Measurements from ENCODE around the gene REC8. TPM values are rescaled to one million over a fixed set of nuclear protein-coding genes. Genes with fewer than 3 reads are reported as not detected.
"Not testable (repeated sequence)": the region's sequence is repeated elsewhere in the genome, so short reads cannot be mapped to it uniquely, and the experiment has no call there.

The REC8 gene
- total RNA-seq, 2 experiments from 2014 or later, result 27.5 to 31.3 TPM

GRCh38 chr14:24203249-24203886, 31.5 kb downstream of the REC8 start:
- ChIA-PET POLR2A (interaction anchor here (1.3 kb wide), 2 partner anchors 9 to 10 kb away, joined by 3 read pairs; partner anchors contain the start of gene CHMP4A), CTCF (interaction anchor here (0.9 kb wide), 1 partner anchor 68 kb away, joined by 3 read pairs; the partner anchor contains the start of gene RABGGTA)

DNA sequence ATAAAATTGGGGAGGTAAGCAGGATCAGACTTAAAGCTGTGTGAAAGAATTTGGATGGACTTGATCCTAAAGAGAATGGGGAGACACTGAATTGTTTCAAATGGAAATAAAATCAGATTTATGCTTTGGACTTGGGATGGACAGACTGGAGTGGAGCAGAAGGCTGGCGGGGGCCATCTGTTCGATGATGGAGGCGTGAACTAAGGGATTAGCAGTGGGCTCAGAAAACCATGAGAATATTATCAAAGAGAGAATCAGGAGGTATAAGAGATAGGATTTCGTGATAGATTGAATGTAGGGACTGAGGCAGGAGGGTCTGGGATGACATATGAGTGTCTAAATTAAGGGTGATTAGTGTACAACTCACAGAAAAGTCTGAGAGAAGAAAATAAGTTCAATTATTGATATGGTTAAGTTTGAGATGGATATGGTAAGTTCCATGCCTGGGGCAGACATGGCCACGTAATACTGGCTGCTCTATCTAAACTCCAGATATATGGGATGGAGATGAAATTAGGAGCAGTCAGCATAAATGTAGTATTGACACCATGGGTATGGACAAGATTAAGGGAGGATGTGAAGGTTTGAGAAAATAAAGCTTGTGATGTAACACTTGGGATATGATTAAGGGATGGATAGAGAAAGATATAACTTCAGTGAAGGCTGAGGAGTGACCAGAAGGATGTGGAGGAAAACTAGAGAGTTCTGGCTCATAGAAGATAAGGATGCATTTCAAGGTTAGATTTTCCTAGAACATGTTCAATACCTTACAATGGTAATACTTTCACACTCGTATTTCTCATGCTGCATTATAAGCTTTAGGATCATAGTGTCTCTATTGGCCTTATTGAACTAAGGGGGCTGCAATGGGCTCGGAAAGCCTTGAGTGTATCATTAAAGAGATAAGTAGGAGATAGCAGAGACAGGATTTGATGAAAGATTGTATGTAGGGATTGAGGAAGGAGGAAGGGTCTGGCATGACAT, 32.6 kb downstream of the REC8 start:
- CTCF ChIA-PET, result no interaction called here
- POLR2A ChIA-PET, result interaction anchor here (2.1 kb wide), 1 partner anchor 9 kb away, joined by 8 read pairs; the partner anchor contains the start of gene TM9SF1

DNA sequence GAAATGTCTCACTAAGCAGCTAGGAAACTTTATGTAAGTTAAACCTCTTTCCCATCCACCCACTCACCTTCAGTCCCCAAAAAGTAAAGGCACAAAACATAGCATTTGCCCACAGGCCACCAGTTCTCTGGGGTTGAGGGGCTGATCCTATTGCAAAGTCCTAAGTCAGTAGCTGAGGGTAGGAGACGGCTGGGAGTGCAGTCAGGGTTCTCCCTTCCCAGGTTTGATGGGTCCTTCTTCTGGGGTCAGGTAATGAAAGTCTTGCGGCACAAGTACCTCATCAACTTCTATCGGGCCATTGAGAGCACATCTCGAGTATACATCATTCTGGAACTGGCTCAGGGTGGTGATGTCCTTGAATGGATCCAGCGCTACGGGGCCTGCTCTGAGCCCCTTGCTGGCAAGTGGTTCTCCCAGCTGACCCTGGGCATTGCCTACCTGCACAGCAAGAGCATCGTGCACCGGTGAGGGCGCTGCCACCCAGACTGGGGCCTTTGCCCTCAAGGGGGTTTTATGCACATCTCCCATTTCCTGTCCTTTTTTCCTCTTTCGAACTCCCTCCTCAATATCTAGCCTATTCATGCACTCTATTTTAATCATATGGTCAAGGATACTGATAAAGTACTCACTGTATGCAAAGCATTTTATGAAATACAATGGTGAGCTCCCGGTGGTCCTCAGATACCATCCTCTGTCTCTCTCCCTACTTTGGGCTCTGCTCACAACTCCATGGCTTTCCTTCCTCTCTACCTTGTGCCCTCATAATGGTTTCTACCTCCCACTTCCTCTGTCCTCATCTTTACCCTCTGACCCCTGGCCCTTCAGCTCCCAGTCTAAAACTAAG, 34.6 kb downstream of the REC8 start:
- ChIA-PET CTCF (interaction anchor here (0.5 to 1.7 kb wide), 4 partner anchors 9 to 101 kb away, joined by 3 to 5 read pairs (median 4); partner anchors contain the start of genes CIDEB and MDP1), POLR2A (interaction anchor here (0.5 to 2.1 kb wide), 4 partner anchors 8 to 24 kb away, joined by 3 to 8 read pairs (median 6); partner anchors contain the start of gene TM9SF1)

- POLR2A ChIA-PET, result interaction anchor here (0.9 to 1.0 kb wide), 2 partner anchors 12 to 25 kb away, joined by 3 read pairs; partner anchors contain the start of gene TM9SF1
- CTCF ChIA-PET, result interaction anchor here (0.5 to 1.6 kb wide), 3 partner anchors 9 to 55 kb away, joined by 3 to 4 read pairs (median 3); partner anchors contain the start of gene MDP1
These were observed 35.2 kb downstream of the REC8 start for GRCh38 chr14:24207104-24207551.

DNA sequence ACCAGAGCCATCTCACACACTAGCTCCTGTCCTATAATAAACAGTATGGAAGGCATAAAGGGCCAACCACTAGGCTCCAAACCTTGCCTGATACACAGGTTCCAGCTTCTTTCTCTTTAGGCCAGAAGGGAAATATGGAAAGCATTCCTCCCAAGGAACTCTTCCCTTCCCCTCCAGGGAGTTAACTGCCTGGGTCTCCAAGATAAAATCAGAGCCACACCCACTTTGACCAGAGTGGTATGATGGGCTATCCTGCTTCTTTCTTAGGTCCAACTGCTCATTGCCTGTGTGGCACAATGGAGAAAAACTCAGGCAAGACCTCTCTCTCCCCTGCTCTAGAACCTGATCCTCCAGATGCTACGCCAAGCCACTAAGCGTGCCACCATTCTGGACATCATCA, 35.7 kb downstream of the REC8 start:
- ChIA-PET POLR2A (interaction anchor here (0.5 to 1.0 kb wide), 3 partner anchors 12 to 25 kb away, joined by 3 to 5 read pairs (median 3); partner anchors contain the start of gene TM9SF1), CTCF (interaction anchor here (1.0 to 1.6 kb wide), 2 partner anchors 55 to 99 kb away, joined by 3 read pairs; no protein-coding TSS in a partner anchor)

DNA sequence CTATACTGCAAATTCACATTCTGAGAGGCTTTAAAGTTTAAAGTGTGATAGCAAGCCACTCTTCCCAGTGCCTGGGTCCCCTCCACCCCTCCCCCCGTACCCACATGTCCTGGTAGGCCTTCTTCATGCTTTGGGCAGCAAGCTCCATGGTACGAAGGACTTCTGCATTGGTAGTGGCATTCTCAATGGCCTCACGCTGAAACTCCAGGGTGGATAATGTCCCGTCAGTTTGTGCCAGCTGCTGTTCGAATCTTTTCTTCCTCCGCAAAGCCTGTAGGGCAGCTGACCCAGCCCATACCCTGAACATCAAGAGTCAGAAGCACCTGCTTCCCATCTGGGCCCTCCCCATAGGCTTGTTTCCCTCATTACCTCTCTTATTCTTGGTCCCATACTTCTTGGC, 39.4 kb downstream of the REC8 start:
- POLR2A ChIA-PET, result interaction anchor here (0.6 to 1.2 kb wide), 2 partner anchors 8 to 49 kb away, joined by 3 read pairs; no protein-coding TSS in a partner anchor
- CTCF ChIA-PET, result interaction anchor here (1.2 to 2.3 kb wide), 4 partner anchors 11 to 97 kb away, joined by 3 to 9 read pairs (median 4); partner anchors contain the start of genes CIDEB, IRF9 and TM9SF1

GRCh38 chr14:24212924-24213865, 41.3 kb downstream of the REC8 start, which contains the start of gene CHMP4A:
TSS of gene CHMP4A (minus strand) at chr14:24213488. CDS start at chr14:24213439, 49 bp downstream.
- ChIA-PET POLR2A (interaction anchor here (0.7 to 2.3 kb wide), 12 partner anchors 10 to 119 kb away, joined by 3 to 24 read pairs (median 4); partner anchors contain the start of genes DHRS1, IRF9, NOP9 and NRL), CTCF (interaction anchor here (0.6 to 3.1 kb wide), 13 partner anchors 10 to 995 kb away, joined by 3 to 15 read pairs (median 4); partner anchors contain the start of genes CBLN3, CIDEB, IRF9 and KHNYN)

DNA sequence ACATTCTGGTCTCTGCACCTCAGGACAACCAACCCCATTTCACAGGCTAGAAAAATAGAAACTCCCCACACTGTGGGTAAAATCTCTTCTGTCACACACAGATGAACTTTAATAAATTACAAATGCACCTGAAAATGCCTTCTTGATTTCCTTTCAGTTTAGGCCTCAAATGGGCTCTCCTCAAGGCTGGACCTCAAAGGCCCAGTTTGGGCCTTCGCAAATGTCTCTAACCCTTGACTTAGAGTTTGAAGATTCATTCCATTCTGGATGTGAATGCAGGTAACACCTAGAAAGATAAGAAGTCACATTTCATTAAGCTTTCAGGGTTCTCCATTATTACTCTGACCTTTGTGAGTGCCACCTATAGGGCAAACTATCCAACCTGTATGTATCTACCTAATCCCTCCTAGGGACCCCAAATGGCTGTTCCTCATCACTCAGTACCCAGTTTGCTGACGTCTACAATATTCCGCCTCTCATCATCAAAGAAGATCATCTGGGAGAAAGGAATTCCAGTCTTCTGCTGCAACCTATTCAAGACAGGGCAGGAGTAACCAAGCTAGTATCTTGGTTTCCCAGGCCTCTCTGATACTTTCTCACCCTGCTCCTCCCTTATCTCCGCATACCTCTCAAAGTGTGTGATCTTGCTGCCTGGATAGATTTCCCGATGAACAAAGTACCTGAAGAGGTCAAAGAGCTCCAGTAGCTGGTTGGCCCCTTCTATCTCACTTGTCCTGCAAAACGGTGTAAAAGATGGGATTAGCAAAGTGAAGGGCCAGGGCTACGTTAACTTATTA, 42.2 kb downstream of the REC8 start:
- CTCF ChIA-PET, result interaction anchor here (0.6 to 3.3 kb wide), 10 partner anchors 9 to 216 kb away, joined by 3 to 16 read pairs (median 4); partner anchors contain the start of genes CBLN3, CIDEB, IRF9 and KHNYN
- POLR2A ChIA-PET, result interaction anchor here (0.7 to 2.3 kb wide), 13 partner anchors 11 to 120 kb away, joined by 3 to 24 read pairs (median 7); partner anchors contain the start of genes DHRS1, IRF9, NOP9 and NRL

- ChIA-PET POLR2A (interaction anchor here (0.5 to 2.0 kb wide), 4 partner anchors 20 to 142 kb away, joined by 3 to 18 read pairs (median 7); partner anchors contain the start of genes TINF2 and TM9SF1), CTCF (interaction anchor here (0.9 to 3.3 kb wide), 14 partner anchors 9 to 216 kb away, joined by 3 to 16 read pairs (median 5); partner anchors contain the start of genes CIDEB, IPO4, TINF2 and TM9SF1)
These were observed 43.8 kb downstream of the REC8 start, which contains the start of gene MDP1 for GRCh38 chr14:24215495-24216344. TSS of gene MDP1 (minus strand) at chr14:24216066. CDS start at chr14:24215955, 111 bp downstream.

GRCh38 chr14:24216345-24216699, 44.4 kb downstream of the REC8 start:
- ChIA-PET CTCF (interaction anchor here (0.9 to 3.3 kb wide), 14 partner anchors 9 to 215 kb away, joined by 3 to 16 read pairs (median 5); partner anchors contain the start of genes CIDEB, IPO4, TINF2 and TM9SF1), POLR2A (interaction anchor here (0.5 to 2.0 kb wide), 3 partner anchors 20 to 126 kb away, joined by 3 to 18 read pairs (median 9); partner anchors contain the start of genes TINF2 and TM9SF1)

DNA sequence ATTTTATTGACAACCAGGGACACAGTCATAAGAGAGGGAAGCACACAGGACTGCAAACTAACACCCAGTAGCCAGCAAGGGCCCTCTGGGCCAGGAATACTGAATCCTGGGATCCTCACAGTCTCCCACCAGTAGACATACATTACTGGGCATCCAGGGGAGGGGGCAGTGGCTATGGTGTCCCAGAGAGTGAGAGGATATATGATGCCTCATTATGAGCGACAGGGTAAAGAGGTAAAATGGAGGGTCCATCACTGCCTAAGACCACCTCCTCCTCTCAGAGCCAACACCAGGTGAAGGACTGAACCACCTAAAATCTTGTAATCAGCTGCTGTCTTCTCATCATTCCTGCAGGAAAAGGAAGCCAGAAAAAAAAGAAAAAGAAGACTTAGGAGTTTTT, 45.0 kb downstream of the REC8 start:
- POLR2A ChIA-PET, result not testable (repeated sequence)
- CTCF ChIA-PET, result interaction anchor here (1.6 to 3.3 kb wide), 2 partner anchors 25 to 28 kb away, joined by 5 to 16 read pairs; partner anchors contain the start of genes IPO4 and TINF2

GRCh38 chr14:24219080-24219479, 47.2 kb downstream of the REC8 start:
- ChIA-PET POLR2A (interaction anchor here (0.6 kb wide), 1 partner anchor 10 kb away, joined by 9 read pairs; no protein-coding TSS in a partner anchor), CTCF (interaction anchor here (1.9 kb wide), 1 partner anchor 24 kb away, joined by 8 read pairs; the partner anchor contains the start of gene TINF2)

DNA sequence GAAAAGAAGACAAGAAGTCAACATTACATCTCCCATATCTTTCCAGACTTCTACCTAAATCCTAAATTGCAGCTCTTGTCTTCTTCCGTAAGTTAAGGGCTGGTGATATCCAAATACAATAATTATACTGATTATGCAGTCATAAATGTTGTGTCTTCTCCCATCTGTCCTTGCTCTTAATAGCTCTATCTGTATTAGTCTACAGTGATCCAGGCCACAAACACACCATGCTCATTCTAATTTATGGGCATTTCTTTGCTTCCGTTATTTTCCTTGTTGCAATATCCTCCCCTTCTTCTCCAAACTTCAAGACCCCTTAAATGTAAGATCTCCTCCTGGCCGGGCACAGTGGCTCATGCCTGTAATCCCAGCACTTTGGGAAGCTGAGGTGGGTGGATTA, 47.6 kb downstream of the REC8 start:
- ChIA-PET CTCF (interaction anchor here (0.9 to 1.9 kb wide), 2 partner anchors 23 to 77 kb away, joined by 3 to 8 read pairs; partner anchors contain the start of gene TINF2), POLR2A (interaction anchor here (0.6 kb wide), 1 partner anchor 10 kb away, joined by 9 read pairs; no protein-coding TSS in a partner anchor)

DNA sequence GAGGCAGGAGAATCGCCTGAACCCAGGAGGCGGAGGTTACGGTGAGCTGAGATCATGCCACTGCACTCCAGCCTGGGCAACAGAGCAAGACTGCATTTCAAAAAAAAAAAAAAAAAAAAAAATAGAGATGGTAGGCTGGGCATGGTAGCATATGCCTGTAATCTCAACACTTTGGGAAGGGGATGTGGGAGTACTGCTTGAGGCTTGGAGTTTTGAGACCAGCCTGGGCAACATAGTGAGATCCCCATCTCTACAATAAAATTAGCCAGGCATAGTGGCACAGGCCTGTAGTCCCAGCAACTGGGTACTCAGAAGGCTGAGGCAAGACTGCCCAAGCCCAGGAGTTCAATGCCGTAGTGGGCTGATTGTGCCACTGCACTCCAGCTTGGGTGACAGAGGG, 51.1 kb downstream of the REC8 start:
- POLR2A ChIA-PET, result not testable (repeated sequence)
- CTCF ChIA-PET, result interaction anchor here (0.8 kb wide), 1 partner anchor 9 kb away, joined by 3 read pairs; no protein-coding TSS in a partner anchor
